Posterior vena cava (tissue), 2 donors: ENCODE measurements around the gene DERL2. TPM values are rescaled to one million over a fixed set of nuclear protein-coding genes. Genes with fewer than 3 reads are reported as not detected.
A peak's percentile ranks its signal among the peaks of the same experiment; 100 is the strongest.

Source experiments
- DNase-seq: peaks from one replicate; pipeline ENCODE4 v3.0.0-alpha.2; 2020; ENCODE audit warnings: low spot score
- intact Hi-C, 2 donors: fragments of 100-400 bp; cut with DNase I; formaldehyde crosslinking; loops; one replicate each; pipeline versions ENCODE4 v1.14.1 to v1.14.2; 2022 to 2023
- total RNA-seq, 2 donors: library from RNA; stranded (reverse); fragmentation: NEBNext Ultra II Directional; extraction: Animal tissue kit (Norgen Biotek cat#: 25700); gene quantifications; one replicate each; pipeline ENCODE4 v1.2.1, GENCODE V29; 2021
- donor health status: DM: yes; HTN: yes; CAD: no.
- donor health status: DM: yes; HTN: yes; CAD: no.

The DERL2 gene
- total RNA-seq, 2 donors from 2014 or later, result 43.3 to 49.6 TPM

GRCh38 chr17:5508810-5509209 is 22.8 kb upstream of the DERL2 start:
- intact Hi-C loops, result no loop called here
- DNase-seq, result no peak

GRCh38 chr17:5506307-5506706 is 20.3 kb upstream of the DERL2 start:
- intact Hi-C loops, result no loop called here
- no peak for DNase-seq

- no peak for DNase-seq
- intact Hi-C loops, result loop anchor here in 1 of 2 donors (5.0 kb wide), 1 partner anchor 870 kb away; no protein-coding TSS in a partner anchor
Measured at GRCh38 chr17:5502552-5502951, 16.6 kb upstream of the DERL2 start.

- intact Hi-C loops, result loop anchor here in 1 of 2 donors (5.0 kb wide), 1 partner anchor 871 kb away; no protein-coding TSS in a partner anchor
- peak; percentile 29 for DNase-seq
Measured at GRCh38 chr17:5501685-5502084, 15.7 kb upstream of the DERL2 start.

- peak; percentile 92 for DNase-seq
- intact Hi-C loops, result loop anchor here in 1 of 2 donors (5.0 kb wide), 1 partner anchor 872 kb away; no protein-coding TSS in a partner anchor
Measured at GRCh38 chr17:5500589-5501391, 14.8 kb upstream of the DERL2 start.

GRCh38 chr17:5500247-5500588 is 14.2 kb upstream of the DERL2 start:
- no peak for DNase-seq
- intact Hi-C loops, result loop anchor here in 1 of 2 donors (5.0 kb wide), 1 partner anchor 872 kb away; no protein-coding TSS in a partner anchor

GRCh38 chr17:5499476-5500231 is 13.7 kb upstream of the DERL2 start:
- intact Hi-C loops, result loop anchor here in 1 of 2 donors (5.0 kb wide), 1 partner anchor 873 kb away; no protein-coding TSS in a partner anchor
- peak; percentile 79 for DNase-seq

- intact Hi-C loops, result no loop called here
Measured at GRCh38 chr17:5492970-5493369, 7.0 kb upstream of the DERL2 start.

GRCh38 chr17:5488752-5489151 is 2.8 kb upstream of the DERL2 start:
- intact Hi-C loops, result no loop called here

More at GRCh38 chr17:5492970-5493369, 7.0 kb upstream of the DERL2 start:
- no peak for DNase-seq

GRCh38 chr17:5486206-5487124 is 487 bp upstream of the DERL2 start, which contains the start of gene MIS12:
TSS of gene MIS12 (plus strand) at chr17:5486566. CDS start at chr17:5488863, 2,297 bp downstream.
- peak; percentile 99 for DNase-seq
- intact Hi-C loops, result no loop called here

More at GRCh38 chr17:5488752-5489151, 2.8 kb upstream of the DERL2 start:
- no peak for DNase-seq

- intact Hi-C loops, result no loop called here
- no peak for DNase-seq
Measured at GRCh38 chr17:5481451-5481850, 4.5 kb downstream of the DERL2 start.

- intact Hi-C loops, result no loop called here
Measured at GRCh38 chr17:5480962-5481361, 5.0 kb downstream of the DERL2 start.

GRCh38 chr17:5478992-5479391 is 7.0 kb downstream of the DERL2 start:
- intact Hi-C loops, result no loop called here
- DNase-seq, result no peak

More at GRCh38 chr17:5480962-5481361, 5.0 kb downstream of the DERL2 start:
- DNase-seq, result no peak

- no peak for DNase-seq
- intact Hi-C loops, result no loop called here
Measured at GRCh38 chr17:5473906-5474305, 12.1 kb downstream of the DERL2 start.

GRCh38 chr17:5472511-5472910 is 13.5 kb downstream of the DERL2 start:
- intact Hi-C loops, result no loop called here
- no peak for DNase-seq

GRCh38 chr17:5468075-5468473 is 17.9 kb downstream of the DERL2 start:
- intact Hi-C loops, result no loop called here
- no peak for DNase-seq

- DNase-seq, result no peak
- intact Hi-C loops, result no loop called here
Measured at GRCh38 chr17:5467416-5467815, 18.6 kb downstream of the DERL2 start.

GRCh38 chr17:5466295-5466694 is 19.7 kb downstream of the DERL2 start:
- intact Hi-C loops, result no loop called here

More at GRCh38 chr17:5466295-5466694, 19.7 kb downstream of the DERL2 start:
- no peak for DNase-seq
